ENCODE data around the gene RACK1.

RACK1 gene

GRCh38 chr5:181233801-181234454 is 9.8 kb downstream of the RACK1 start:
- no peak for DNase-seq (ENCODE audit: low spot score)

DNA sequence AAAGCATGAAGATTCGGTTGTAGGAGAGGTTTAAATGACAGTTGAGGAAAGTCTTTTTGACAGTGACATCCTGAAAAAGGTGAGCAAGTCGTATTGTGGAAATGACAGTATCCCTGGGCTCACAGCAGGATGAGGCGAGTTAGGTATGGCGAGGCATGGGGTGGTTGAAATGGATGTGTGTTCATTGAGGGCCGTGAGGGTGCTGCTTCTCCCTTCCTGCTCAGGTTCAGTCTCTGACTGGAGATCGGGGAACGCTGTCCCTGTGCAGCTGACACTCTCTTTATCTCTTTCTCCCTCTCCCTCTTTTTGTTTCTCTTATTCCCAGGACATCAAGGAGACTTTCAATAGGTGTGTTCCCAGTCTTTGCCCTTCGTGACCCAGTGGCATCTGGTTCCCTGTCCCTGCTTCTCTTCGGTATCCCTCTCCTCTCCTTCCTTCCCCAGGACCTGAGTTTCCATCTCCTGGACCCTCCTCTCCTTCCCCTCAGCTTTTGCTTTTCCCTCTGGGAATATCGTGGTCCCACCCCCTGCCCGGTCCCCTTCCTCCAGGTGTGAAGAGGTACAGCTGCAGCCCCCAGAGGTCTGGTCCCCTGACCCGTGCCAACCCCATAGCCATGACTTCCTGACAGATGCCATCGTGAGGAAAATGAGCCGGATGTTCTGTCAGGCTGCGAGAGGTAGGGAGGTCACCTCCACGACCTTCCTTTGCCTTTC is 10.5 kb downstream of the RACK1 start:
- DNase-seq (ENCODE audit: low spot score): no peak

- DNase-seq (ENCODE audit: low spot score): no peak
Observed at GRCh38 chr5:181232593-181232992, 11.1 kb downstream of the RACK1 start.

DNA sequence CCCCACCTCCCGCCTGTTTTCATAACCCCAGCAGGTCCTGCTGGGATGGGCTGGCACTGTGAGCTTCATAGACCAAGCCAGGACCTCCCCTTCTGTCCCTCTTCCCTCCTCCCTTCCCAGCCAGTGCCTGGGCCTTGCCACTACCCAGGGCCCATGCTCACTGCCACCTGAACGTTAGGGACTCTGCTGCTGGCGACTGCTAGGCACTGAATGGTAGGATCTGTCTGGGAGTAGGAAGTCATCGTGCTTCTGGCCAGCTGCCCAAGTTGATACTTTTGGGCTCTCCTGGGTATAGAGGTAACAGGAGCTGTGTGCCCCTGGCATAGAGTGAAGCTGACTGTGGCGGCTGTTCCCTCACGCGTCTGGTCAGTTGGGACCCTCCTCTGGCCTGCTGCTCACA is 12.3 kb downstream of the RACK1 start:
- no peak for DNase-seq (ENCODE audit: low spot score)

- no peak for DNase-seq (ENCODE audit: low spot score)
Observed at GRCh38 chr5:181230551-181230950, 13.2 kb downstream of the RACK1 start.

- DNase-seq (ENCODE audit: low spot score): no peak
Observed at GRCh38 chr5:181229996-181230395, 13.7 kb downstream of the RACK1 start.

DNA sequence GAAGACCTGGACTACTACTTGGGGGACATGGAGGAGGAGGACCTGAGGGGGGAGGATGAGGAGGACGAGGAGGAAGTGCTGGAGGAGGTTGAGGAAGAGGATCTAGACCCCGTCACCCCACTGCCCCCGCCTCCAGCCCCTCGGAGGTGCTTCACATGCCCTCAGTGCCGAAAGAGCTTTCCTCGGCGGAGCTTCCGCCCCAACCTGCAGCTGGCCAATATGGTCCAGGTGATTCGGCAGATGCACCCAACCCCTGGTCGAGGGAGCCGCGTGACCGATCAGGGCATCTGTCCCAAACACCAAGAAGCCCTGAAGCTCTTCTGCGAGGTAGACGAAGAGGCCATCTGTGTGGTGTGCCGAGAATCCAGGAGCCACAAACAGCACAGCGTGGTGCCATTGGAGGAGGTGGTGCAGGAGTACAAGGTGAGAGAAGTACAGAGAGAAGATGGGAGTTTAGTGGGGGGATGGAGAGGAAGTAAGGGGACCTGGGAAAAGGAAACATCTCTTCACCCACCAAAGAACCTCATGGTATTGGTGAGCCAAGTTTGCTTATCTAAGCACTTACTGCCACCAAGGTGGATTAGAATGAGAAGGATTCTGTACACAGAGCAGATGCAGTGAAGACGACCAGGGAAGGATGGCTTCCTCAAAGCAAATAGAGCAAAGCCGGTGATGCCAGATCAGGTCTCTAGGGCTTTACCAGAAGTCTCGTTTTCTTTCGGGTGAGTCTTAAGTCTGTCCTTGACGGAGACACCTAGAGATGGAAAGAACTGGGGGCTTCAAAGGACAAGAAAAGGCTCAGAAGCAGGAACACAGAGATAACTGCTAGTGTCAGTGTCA is 19.1 kb downstream of the RACK1 start:
- no peak for DNase-seq (ENCODE audit: low spot score)

- DNase-seq (ENCODE audit: low spot score): no peak
Observed at GRCh38 chr5:181223729-181224389, 19.8 kb downstream of the RACK1 start.

DNA sequence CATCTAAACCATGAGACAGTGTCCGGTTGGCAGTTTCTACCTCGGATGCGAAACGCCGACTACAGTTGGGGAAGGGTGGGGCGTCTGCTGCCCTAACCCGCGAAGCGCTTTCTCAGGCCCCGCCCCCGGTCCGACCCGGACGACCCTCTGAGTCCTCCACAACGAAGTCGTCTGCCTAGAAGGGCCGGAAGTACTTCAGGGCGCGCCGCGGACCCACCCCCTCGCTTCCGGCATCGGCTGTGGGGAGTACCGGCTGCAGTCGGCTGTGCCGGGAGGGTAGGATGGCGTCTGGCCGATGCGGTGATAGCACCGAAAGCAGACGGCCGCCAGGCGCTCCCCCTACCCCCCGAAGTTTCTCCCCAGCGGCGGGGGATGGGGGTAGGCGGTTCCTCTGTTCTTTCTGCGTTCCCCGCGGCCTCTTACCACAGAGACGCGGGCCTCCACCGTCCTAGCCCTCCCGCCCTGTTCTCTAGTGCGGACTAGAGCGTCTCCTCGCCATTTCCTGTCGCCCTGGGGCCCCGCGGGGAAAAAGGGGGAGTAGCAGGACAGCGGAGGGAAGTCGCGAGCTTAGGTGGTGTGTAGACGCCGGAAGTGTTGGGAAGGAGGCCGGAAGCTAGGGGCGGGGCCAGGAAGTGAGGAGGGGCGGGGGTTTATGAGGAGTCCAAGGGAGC is 20.5 kb downstream of the RACK1 start, which contains the start of gene TRIM41:
TRIM41 (plus strand) TSS at position 224 of the 671 bp plus-strand sequence. CDS start 719 bp downstream, outside the sequence.
- peak; percentile 90 for DNase-seq (ENCODE audit: low spot score)

DNA sequence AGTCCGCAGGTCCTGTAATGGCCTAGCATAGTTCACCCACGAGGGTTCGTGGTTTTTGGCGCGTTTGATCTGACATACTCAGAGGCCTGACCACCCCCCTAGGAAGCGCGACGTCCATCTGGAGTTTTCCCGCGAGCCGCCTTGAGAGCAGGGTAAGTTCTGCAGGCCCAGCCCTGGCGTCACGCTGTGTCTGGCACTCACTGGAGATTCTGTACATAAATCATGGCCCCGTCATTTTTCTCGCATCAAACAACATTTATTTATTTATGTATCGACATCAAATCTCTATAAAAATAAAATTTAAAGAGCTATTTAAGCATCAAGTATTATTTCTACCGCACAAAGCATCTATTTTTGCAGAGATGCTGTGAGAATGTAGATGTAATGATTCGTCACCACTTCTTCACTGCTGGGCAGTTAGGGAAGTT is 21.1 kb downstream of the RACK1 start:
- no peak for DNase-seq (ENCODE audit: low spot score)

GRCh38 chr5:181221792-181222629 is 21.7 kb downstream of the RACK1 start:
- DNase-seq (ENCODE audit: low spot score): peak; percentile 62

GRCh38 chr5:181221105-181221791 is 22.5 kb downstream of the RACK1 start:
- DNase-seq (ENCODE audit: low spot score): no peak

GRCh38 chr5:181220178-181220515 is 23.6 kb downstream of the RACK1 start:
- DNase-seq (ENCODE audit: low spot score): no peak

DNA sequence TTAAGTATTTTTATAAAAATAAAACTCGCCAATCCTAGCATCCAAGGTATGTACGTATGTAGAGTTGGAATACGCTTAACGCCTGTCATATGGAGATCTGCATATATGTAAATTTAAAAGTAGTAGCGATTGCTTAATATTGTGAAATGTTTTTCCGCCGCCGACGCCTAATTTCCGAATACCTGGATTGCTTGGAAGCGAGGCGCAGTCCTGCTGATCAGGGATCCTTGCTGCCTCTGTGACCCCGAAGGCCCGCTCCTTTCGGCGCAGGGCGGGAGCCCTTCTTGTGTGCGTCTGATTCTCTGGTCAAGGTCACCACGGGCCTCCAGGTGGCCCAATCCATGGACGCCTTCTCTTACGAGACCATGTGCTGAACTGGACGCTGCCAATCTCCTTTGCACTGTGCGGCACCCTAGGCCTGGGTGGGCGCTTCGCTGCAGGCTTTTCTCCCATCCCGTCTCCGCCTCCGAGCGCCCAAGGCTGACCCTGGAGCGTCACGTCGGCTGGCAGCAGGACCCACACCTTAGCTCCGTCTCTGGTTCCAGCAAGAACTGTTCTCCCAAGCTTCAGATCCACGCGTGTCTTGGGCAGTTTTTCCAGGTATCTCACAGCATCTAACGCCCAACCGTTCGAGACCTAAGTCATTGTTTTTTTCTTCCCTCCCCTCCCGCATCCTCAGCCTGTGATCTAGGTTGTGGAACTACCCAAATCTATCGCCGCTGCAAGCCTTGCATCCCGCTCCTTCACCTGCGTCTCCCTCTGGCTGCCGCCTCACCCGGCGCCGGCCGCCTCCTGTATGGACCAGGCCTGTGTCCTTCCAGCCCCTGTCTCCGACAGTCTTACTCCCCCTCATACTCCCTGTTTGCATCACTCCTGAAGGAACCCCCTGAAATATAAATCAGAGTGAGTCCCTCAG is 24.2 kb downstream of the RACK1 start:
- no peak for DNase-seq (ENCODE audit: low spot score)

- DNase-seq (ENCODE audit: low spot score): no peak
Observed at GRCh38 chr5:181218795-181219124, 24.9 kb downstream of the RACK1 start.

DNA sequence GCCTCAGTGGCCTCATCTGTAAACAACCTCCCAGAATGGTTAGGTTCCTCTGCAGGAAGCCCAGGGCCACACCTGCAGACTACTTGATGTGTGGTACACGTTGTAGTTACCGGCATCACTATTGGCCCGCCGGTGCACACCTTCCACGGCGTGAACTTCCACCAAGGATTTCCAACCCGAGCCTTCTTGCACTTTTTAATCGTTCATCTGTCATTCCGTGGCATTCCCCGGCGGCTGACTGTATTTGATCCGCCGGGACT is 26.0 kb downstream of the RACK1 start:
- DNase-seq (ENCODE audit: low spot score): no peak

DNA sequence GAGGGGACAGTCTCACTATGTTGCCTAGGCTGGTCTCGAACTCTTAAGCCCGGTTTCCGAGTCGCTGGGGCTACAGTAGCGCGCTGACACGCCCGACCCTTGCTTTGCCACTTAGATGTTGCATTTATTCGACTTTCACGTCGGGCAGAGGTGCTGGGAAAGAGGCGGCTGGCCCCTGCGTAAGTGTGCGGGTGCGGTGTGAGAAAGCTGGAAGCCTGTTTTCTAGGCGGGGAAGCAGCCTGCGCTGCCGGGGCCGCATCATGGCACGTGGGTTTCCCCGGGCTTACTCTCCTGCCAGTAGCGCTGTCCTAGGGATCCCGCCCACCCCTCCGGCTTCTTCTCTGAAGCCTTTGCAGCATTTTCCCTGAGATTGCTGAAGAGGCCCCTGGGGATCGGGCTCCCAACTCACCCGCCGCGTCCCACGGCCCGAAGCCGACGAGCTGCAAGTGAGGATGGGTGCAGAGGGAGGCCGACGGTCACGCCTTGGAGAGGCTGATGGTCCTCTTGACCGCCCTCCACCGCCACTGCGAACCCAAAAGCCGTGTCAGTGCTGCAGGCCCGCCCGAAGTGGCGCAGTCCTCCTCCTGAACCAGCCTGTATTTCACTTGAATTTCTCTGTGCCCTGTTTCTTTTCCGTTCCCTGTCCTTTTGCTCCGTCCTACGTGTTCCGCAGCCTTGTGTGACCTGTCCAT is 26.4 kb downstream of the RACK1 start:
- DNase-seq (ENCODE audit: low spot score): peak; percentile 47

DNA sequence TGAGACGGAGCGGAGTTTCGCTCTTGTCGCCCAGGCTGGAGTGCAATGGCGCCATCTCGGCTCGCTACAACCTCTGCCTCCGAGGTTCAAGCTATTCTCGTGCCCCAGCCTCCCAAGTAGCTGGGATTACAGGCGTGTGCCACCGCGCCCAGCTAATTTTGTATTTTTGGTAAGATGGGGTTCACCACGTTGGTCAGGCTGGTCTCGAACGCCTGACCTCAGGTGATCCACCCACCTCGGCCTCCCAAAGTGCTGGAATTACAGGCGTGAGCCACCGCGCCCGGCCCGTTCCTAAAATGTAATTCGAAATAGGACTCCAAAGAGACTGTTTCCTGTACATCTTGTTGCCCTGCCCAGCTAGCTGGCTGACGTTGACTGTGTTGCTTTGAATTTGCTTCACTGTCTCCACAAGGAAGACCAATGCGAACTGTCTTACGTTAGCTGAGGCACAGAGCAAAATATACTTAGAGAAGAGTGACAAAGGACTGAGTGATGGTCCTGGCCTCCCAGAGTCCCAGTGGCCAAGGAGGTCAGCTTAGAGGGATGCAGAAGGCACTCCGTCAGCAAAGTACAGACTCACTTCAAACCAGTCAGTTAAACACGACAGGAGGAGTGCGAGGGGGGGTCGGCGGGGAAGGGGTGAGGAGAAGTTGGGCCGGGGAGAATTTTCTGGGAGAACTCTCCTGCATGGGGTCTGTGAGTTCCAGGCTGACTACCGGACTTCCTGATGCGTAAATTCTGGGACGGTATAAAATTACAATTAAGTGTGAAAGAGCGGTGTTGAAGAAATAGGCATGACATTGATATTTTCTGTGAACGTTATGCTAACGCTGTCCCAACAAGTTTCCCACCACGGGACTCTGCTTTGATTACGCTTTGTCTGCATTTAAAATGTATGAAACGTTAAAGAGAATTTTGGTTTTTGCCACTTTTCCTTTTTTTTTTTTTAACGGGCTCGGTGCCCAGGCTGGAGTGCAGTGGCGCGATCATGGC is 27.4 kb downstream of the RACK1 start:
- DNase-seq (ENCODE audit: low spot score): no peak
